Vagina (tissue), 2 donors: ENCODE measurements around the gene PROM2.

Experiments
- CTCF ChIP-seq, 3 experiments: fragments of 450-650 bp in 2 of 3; fragments of 200-600 bp in 1 of 3; sonication (generic) in 1 of 3; IDR thresholded peaks; one replicate each; pipeline ENCODE4 v1.5.1; 2017 to 2019; ENCODE audit warnings: antibody characterized with exemption in 3 of 3, mild to moderate bottlenecking in 2 of 3, moderate library complexity in 2 of 3
- POLR2A ChIP-seq, 2 donors: fragments of 450-650 bp; IDR thresholded peaks; one replicate each; pipeline ENCODE4 v1.6.1; 2017; ENCODE audit warnings: antibody characterized with exemption in 2 of 2, mild to moderate bottlenecking in 2 of 2, moderate library complexity in 2 of 2

DNA sequence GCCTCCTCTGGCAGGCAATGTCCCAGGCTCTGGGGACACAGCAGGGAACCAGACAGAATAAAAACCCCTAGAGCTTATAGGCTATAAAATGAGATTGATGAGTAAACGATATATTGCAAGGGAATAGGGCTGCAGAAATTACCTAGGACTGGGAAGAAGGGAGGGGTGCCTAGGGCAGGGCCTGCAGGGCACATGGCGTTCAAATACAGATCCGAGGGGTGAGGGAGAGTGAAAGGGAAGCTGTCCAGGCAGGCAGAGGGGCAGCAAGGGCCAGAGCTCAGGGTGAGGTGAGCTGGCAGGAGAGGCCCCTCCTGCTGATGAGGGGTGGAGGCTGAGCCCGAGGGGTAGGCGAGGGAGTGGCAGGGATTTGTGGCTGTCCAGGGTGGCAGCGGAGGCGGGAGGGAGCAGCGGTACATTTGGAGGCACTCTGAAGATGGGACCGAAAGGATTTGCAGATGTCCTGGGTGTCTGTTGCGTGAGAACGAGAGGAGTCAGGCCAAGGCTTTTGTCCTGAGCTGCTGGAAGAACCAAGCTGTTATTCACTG lies 56.6 kb downstream of the PROM2 start:
- TF ChIP-seq POLR2A (IDR thresholded peaks at IDR 0.05): no peak
- no peak for TF ChIP-seq CTCF (IDR thresholded peaks at IDR 0.05)
